ENCODE data around the gene CDC34. TPM values are rescaled to one million over a fixed set of nuclear protein-coding genes. Genes with fewer than 3 reads are reported as not detected.

The CDC34 gene
- total and polyA plus RNA-seq, 9 of the 15 experiments (the other 6 are each of a cell fraction or from before 2014, with no cell fraction given), result 0.80 to 203 (median 65.5) TPM

- TF ChIP-seq PRDM10 (IDR thresholded peaks at IDR 0.05; ENCODE audit: partially characterized antibody) (peak; percentile 43), MLLT1 (IDR thresholded peaks at IDR 0.05) (no peak), GATAD2A (IDR thresholded peaks at IDR 0.05) (no peak), ZNF740 (CRISPR knock-in tag; IDR thresholded peaks at IDR 0.05) (no peak), ZNF740 (tag; IDR thresholded peaks at IDR 0.05) (no peak), POLR3A (IDR thresholded peaks at IDR 0.05; ENCODE audit: borderline replicate concordance, extremely low read depth, insufficient read depth, insufficient read length) (no peak), TFAP4 (CRISPR knock-in tag; IDR thresholded peaks at IDR 0.05; ENCODE audit: borderline replicate concordance) (peak; percentile 51; the same call in 1 of the 2 replicates), U2AF1 (optimal IDR thresholded peaks at IDR 0.05; ENCODE audit: low read depth, low read length) (no peak), ASH1L (IDR thresholded peaks at IDR 0.05; ENCODE audit: borderline replicate concordance, low read depth, partially characterized antibody) (no peak), FOXA3 (CRISPR knock-in tag; conservative IDR thresholded peaks at IDR 0.05 in 1 of 2, IDR thresholded peaks at IDR 0.05 in 1 of 2) (no peak), PURB (CRISPR knock-in tag; IDR thresholded peaks at IDR 0.05; ENCODE audit: low read depth) (no peak), ADNP (tag; IDR thresholded peaks at IDR 0.05) (no peak), CCAR2 (IDR thresholded peaks at IDR 0.05; ENCODE audit: low read depth, low read length) (no peak), POLR2B (IDR thresholded peaks at IDR 0.05; ENCODE audit: low read depth, partially characterized antibody) (no peak), MXI1 (IDR thresholded peaks at IDR 0.05; ENCODE audit: low read depth, low read length) (peak; percentile 70; the same call in 1 of the 2 replicates), SIX5 (IDR thresholded peaks at IDR 0.05; ENCODE audit: borderline replicate concordance in 1 of 2, insufficient read depth in 1 of 2, low read depth in 1 of 2, low read length in 2 of 2) (peak; percentile 59 to 61; a peak in 3 of 4 replicates), SMARCA5 (IDR thresholded peaks at IDR 0.05) (no peak), ZNF57 (CRISPR knock-in tag; IDR thresholded peaks at IDR 0.05) (no peak), KLF10 (CRISPR knock-in tag; IDR thresholded peaks at IDR 0.05) (no peak), PHB2 (IDR thresholded peaks at IDR 0.05; ENCODE audit: low read depth) (no peak), NR3C1 (CRISPR knock-in tag; IDR thresholded peaks at IDR 0.05) (no peak)
Measured at GRCh38 chr19:531009-531752, 379 bp upstream of the CDC34 start (continued).

Measured in K562 (cell line).